Psoas muscle (tissue), 8 donors: ENCODE data around the gene GABRB3. TPM values are rescaled to one million over a fixed set of nuclear protein-coding genes. Genes with fewer than 3 reads are reported as not detected.

Source experiments
- ATAC-seq, 4 donors: fragments of 200-7000 bp; cut with Tn5 transposase; one replicate each; pipeline ENCODE4 v1.9.1; 2020; ENCODE audit warnings: moderate library complexity in 3 of 4, mild to moderate bottlenecking in 2 of 4
- DNase-seq, 2 donors: peaks; one replicate each; pipeline ENCODE4 v3.0.0-alpha.2; 2020
- H3K27ac ChIP-seq: fragments of 200-600 bp; one replicate; pipeline ENCODE4 v1.8.0; 2022
- H3K27me3 ChIP-seq, 3 donors: fragments of 200-600 bp in 1 of 3; one replicate each; pipeline versions ENCODE4 v1.6.1 to v1.8.0; 2013 to 2022; ENCODE audit warnings: low read length in 2 of 3, mild to moderate bottlenecking in 2 of 3, moderate library complexity in 1 of 3; ENCODE audit not compliant: insufficient read depth in 3 of 3
- H3K36me3 ChIP-seq, 2 donors: fragments of 200-600 bp in 1 of 2; one replicate each; pipeline versions ENCODE4 v1.6.1 to v1.8.0; 2013 to 2022; ENCODE audit warnings: low read depth in 1 of 2, mild to moderate bottlenecking in 1 of 2, moderate library complexity in 1 of 2; ENCODE audit not compliant: insufficient read depth in 1 of 2
- H3K4me1 ChIP-seq: fragments of 200-600 bp; one replicate; pipeline ENCODE4 v1.8.0; 2022
- H3K4me3 ChIP-seq: fragments of 200-600 bp; one replicate; pipeline ENCODE4 v1.8.0; 2022; ENCODE audit warnings: mild to moderate bottlenecking
- H3K9me3 ChIP-seq: fragments of 200-600 bp; one replicate; pipeline ENCODE4 v1.8.0; 2022
- CTCF ChIP-seq: fragments of 200-600 bp; IDR thresholded peaks from one replicate; pipeline ENCODE4 v1.8.0; 2022; ENCODE audit warnings: antibody characterized with exemption
- WGBS, 3 donors: extraction: QIAGEN DNeasy Blood & Tissue Kit; methylation state at CpG; one replicate each; pipeline versions ENCODE4 v1.1.6 to v1.1.7; 2013; 5-methylcytosine and 5-hydroxymethylcytosine counted together
- intact Hi-C, 2 donors: fragments of 100-400 bp; cut with DNase I; formaldehyde crosslinking; loops; one replicate each; pipeline versions ENCODE4 v1.11.0 to v1.14.2; 2022
- polyA plus RNA-seq, 3 donors: library from polyadenylated mRNA; stranded (reverse); fragments of 200-250 nt; gene quantifications; one replicate each; pipeline ENCODE4 v1.2.3, GENCODE V29; 2013
- total RNA-seq, 4 donors: library from RNA; stranded (reverse); fragmentation: NEBNext Ultra II Directional in 2 of 4; extraction: Animal tissue kit (Norgen Biotek cat#: 25700) in 2 of 4; gene quantifications; one replicate each; pipeline versions ENCODE4 v1.2.1 to v1.2.4, GENCODE V29; 2021 to 2023
- donor health status: healthy with polysubstance abuse.
- donor health status: DM: no; HTN: no; CAD: no; lungs with moderate emphysema.
- donor health status: Bipolar disorder and iron deficiency.
- donor health status: healthy.
- donor health status: DM: yes; HTN: yes; CAD: no.
- donor health status: DM: no; HTN: no; CAD: no.
- donor health status: DM: no; HTN: no; CAD: no.
- donor health status: DM: yes; HTN: yes; CAD: no.

GABRB3 gene
- total and polyA plus RNA-seq, 7 donors: 0.10 to 1.0 (median 0.25) TPM

- peaks cover 2 to 27% (median 4%) of the 10 kb centered on the region in 3 donors for H3K27me3 ChIP-seq
- intact Hi-C loops: no loop called here
- no peak for ATAC-seq
These were observed 6.6 kb downstream of the GABRB3 start for GRCh38 chr15:26766262-26766661.

GRCh38 chr15:26759986-26760385 lies 12.9 kb downstream of the GABRB3 start:
- no peak for ATAC-seq
- Histone ChIP-seq H3K27ac (no peak overlapping the region), H3K27me3 (peaks cover 0 to 2% (median 0%) of the 10 kb centered on the region in 3 donors), H3K4me3 (no peak overlapping the region), H3K9me3 (no peaks in the 10 kb centered on the region), H3K4me1 (no peaks in the 10 kb centered on the region), H3K36me3 (no peaks in the 10 kb centered on the region)
- no peak for TF ChIP-seq CTCF
- intact Hi-C loops: no loop called here
- no peak for DNase-seq
- WGBS, 3 donors: 32 to 39% (median 33%) methylated on average over 5 of the region's 5 CpGs

More at GRCh38 chr15:26766262-26766661, 6.6 kb downstream of the GABRB3 start:
- H3K27ac ChIP-seq: no peak overlapping the region
- no peaks in the 10 kb centered on the region for H3K36me3 ChIP-seq
- DNase-seq: no peak
- no peaks in the 10 kb centered on the region for H3K4me1 ChIP-seq
- H3K9me3 ChIP-seq: no peaks in the 10 kb centered on the region
- 38 to 62% (median 50%) methylated on average over 1 of the region's 1 CpG for WGBS, 3 donors
- no peak overlapping the region for H3K4me3 ChIP-seq
- no peak for TF ChIP-seq CTCF

GRCh38 chr15:26758079-26758478 lies 14.8 kb downstream of the GABRB3 start:
- no peak overlapping the region for H3K27ac ChIP-seq
- WGBS, 3 donors: 66 to 73% (median 69%) methylated on average over 4 of the region's 4 CpGs
- H3K36me3 ChIP-seq: no peaks in the 10 kb centered on the region
- H3K27me3 ChIP-seq: peaks cover 0 to 2% (median 0%) of the 10 kb centered on the region in 3 donors
- no peak for ATAC-seq
- H3K4me3 ChIP-seq: no peak overlapping the region
- DNase-seq: no peak
- no peak for TF ChIP-seq CTCF
- intact Hi-C loops: no loop called here
- no peaks in the 10 kb centered on the region for H3K9me3 ChIP-seq
- H3K4me1 ChIP-seq: no peaks in the 10 kb centered on the region

GRCh38 chr15:26757141-26757540 lies 15.7 kb downstream of the GABRB3 start:
- Histone ChIP-seq H3K27me3 (peaks cover 0 to 2% (median 0%) of the 10 kb centered on the region in 3 donors), H3K9me3 (no peaks in the 10 kb centered on the region), H3K4me3 (no peak overlapping the region), H3K27ac (no peak overlapping the region), H3K4me1 (no peaks in the 10 kb centered on the region), H3K36me3 (no peaks in the 10 kb centered on the region)
- no peak for DNase-seq
- intact Hi-C loops: no loop called here
- no peak for TF ChIP-seq CTCF
- 45 to 50% (median 45%) methylated on average over 8 of the region's 8 CpGs for WGBS, 3 donors
- ATAC-seq: no peak

- H3K9me3 ChIP-seq: no peaks in the 10 kb centered on the region
- H3K4me3 ChIP-seq: no peak overlapping the region
- 71 to 75% (median 72%) methylated on average over 7 of the region's 7 CpGs for WGBS, 3 donors
- DNase-seq (no peak), ATAC-seq (no peak)
- H3K27me3 ChIP-seq: no peaks in the 10 kb centered on the region
- intact Hi-C loops: no loop called here
- no peaks in the 10 kb centered on the region for H3K36me3 ChIP-seq
- H3K27ac ChIP-seq: no peak overlapping the region
- no peak for TF ChIP-seq CTCF
- H3K4me1 ChIP-seq: no peaks in the 10 kb centered on the region
These were observed 28.0 kb downstream of the GABRB3 start for GRCh38 chr15:26744894-26745293.
